ENCODE results near the gene COL17A1. TPM values are rescaled to one million over a fixed set of nuclear protein-coding genes. Genes with fewer than 3 reads are reported as not detected.

Gene COL17A1
- total RNA-seq, 1 experiment from 2014 or later, result 3.2 TPM

- DNase-seq (ENCODE audit: low read depth), result no peak
Measured at GRCh38 chr10:104033966-104034365, 51.7 kb downstream of the COL17A1 start.

- DNase-seq (ENCODE audit: low read depth), result no peak
Measured at GRCh38 chr10:104033401-104033930, 52.2 kb downstream of the COL17A1 start.

- no peak for DNase-seq (ENCODE audit: low read depth)
Measured at GRCh38 chr10:104032144-104032775, 53.4 kb downstream of the COL17A1 start.

- no peak for DNase-seq (ENCODE audit: low read depth)
Measured at GRCh38 chr10:104031631-104032030, 54.0 kb downstream of the COL17A1 start.

GRCh38 chr10:104029521-104029860 lies 56.2 kb downstream of the COL17A1 start:
- no peak for DNase-seq (ENCODE audit: low read depth)

- DNase-seq (ENCODE audit: low read depth), result no peak
Measured at GRCh38 chr10:104028823-104029520, 56.7 kb downstream of the COL17A1 start.

GRCh38 chr10:104028146-104028545 lies 57.5 kb downstream of the COL17A1 start:
- DNase-seq (ENCODE audit: low read depth), result peak; percentile 21

GRCh38 chr10:104026762-104027161 lies 58.9 kb downstream of the COL17A1 start:
- DNase-seq (ENCODE audit: low read depth), result no peak

- DNase-seq (ENCODE audit: low read depth), result no peak
Measured at GRCh38 chr10:104025524-104025923, 60.2 kb downstream of the COL17A1 start.

- DNase-seq (ENCODE audit: low read depth), result no peak
Measured at GRCh38 chr10:104022026-104022425, 63.7 kb downstream of the COL17A1 start.

- no peak for DNase-seq (ENCODE audit: low read depth)
Measured at GRCh38 chr10:104021246-104021645, 64.4 kb downstream of the COL17A1 start.

- DNase-seq (ENCODE audit: low read depth), result peak; percentile 44
Measured at GRCh38 chr10:104020020-104020419, 65.7 kb downstream of the COL17A1 start.

GRCh38 chr10:104018471-104018870 lies 67.2 kb downstream of the COL17A1 start:
- DNase-seq (ENCODE audit: low read depth), result no peak

- DNase-seq (ENCODE audit: low read depth), result no peak
Measured at GRCh38 chr10:104016661-104017060, 69.0 kb downstream of the COL17A1 start.

- no peak for DNase-seq (ENCODE audit: low read depth)
Measured at GRCh38 chr10:104014176-104014575, 71.5 kb downstream of the COL17A1 start.

GRCh38 chr10:104013489-104013888 lies 72.2 kb downstream of the COL17A1 start:
- DNase-seq (ENCODE audit: low read depth), result no peak

GRCh38 chr10:104011904-104012303 lies 73.8 kb downstream of the COL17A1 start:
- no peak for DNase-seq (ENCODE audit: low read depth)

GRCh38 chr10:104005172-104005863 lies 80.4 kb downstream of the COL17A1 start:
- no peak for DNase-seq (ENCODE audit: low read depth)

- no peak for DNase-seq (ENCODE audit: low read depth)
Measured at GRCh38 chr10:104002911-104003310, 82.8 kb downstream of the COL17A1 start.

- DNase-seq (ENCODE audit: low read depth), result no peak
Measured at GRCh38 chr10:103998805-103999204, 86.9 kb downstream of the COL17A1 start.

GRCh38 chr10:103995134-103995533 lies 90.5 kb downstream of the COL17A1 start:
- DNase-seq (ENCODE audit: low read depth), result no peak

GRCh38 chr10:103991393-103992128 lies 94.1 kb downstream of the COL17A1 start:
- DNase-seq (ENCODE audit: low read depth), result peak; percentile 27

All from M059J (cell line).